Myometrial cell (primary cell): Measurements from ENCODE around the gene LCE1D. TPM values are rescaled to one million over a fixed set of nuclear protein-coding genes. Genes with fewer than 3 reads are reported as not detected.

Experiments used
- total RNA-seq: library from RNA; depleted of rRNA; stranded (reverse); fragments of >200 nt; gene quantifications from 2 replicates; pipeline ENCODE4 v1.2.3, GENCODE V29; 2015

Gene LCE1D, protein sequence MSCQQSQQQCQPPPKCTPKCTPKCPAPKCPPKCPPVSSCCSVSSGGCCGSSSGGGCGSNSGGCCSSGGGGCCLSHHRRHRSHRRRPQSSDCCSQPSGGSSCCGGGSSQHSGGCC
- not detected in 2 replicates for total RNA-seq

DNA sequence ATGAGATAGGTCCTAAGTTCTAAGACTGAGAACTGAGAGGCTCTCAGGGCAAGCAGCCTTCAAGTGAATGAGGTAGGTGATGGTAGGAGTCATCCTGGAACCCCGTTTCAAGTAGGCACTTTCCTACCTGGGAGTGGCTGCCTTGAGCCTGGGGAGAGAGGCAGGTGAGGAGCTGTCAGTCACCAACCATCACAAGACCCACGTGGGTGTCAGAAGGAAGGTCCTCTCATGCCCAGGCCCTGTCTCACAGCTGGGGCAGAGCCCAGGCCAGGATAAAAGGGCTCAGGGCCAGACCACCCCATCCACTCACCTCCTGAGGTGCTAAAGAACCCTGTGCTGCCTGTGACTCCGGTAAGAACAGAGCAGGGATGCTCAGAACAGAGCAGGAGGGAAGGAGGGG is at the start of gene LCE1D:
Gene LCE1D, plus strand, starts transcription at position 301 of the 400 bp plus-strand sequence. CDS start 1,074 bp downstream, outside the sequence.

DNA sequence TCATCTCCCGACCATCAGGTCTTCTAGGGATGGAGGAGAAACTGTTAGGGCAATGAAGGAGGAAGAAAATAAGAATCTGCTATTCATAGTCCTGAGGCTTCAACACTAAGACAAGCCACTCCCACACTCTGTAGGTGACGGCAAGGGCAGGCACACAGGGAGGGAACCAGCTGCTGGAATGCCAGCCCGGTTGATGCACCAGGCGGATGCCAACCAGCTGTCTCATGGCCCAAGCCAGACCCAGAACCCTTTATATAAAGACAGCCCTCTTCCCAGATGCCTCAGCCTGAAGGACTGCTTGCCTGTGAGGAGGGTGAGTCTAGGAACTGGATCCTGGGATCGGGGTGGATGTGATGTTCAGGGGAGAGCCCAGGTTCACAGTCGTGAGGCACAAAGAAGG is 38.8 kb upstream of the LCE1D start, which contains the start of gene KPRP:
Gene KPRP, plus strand, starts transcription at position 279 of the 400 bp plus-strand sequence. CDS start 1,564 bp downstream, outside the sequence.

DNA sequence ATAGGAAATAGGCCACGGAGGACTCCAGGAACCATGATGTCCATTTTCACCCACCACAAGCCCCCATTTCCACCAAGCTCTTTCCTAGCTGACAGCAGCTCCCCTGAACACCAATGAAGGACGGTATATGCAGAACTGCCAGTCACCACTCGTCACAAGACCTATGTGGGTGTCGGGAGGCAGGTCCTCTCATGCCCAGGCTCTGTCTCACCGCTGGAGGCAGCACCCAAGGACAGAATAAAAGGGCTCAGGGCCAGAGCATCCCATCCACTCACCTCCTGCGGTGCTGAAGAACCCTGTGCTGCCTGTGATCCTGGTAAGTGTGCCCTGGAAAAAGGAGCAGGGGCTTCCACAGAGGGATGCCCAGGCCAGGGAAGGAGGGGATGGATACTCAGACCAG is 21.6 kb upstream of the LCE1D start, which contains the start of gene LCE1F:
Gene LCE1F, plus strand, starts transcription at position 266 of the 400 bp plus-strand sequence. CDS start 1,232 bp downstream, outside the sequence.

DNA sequence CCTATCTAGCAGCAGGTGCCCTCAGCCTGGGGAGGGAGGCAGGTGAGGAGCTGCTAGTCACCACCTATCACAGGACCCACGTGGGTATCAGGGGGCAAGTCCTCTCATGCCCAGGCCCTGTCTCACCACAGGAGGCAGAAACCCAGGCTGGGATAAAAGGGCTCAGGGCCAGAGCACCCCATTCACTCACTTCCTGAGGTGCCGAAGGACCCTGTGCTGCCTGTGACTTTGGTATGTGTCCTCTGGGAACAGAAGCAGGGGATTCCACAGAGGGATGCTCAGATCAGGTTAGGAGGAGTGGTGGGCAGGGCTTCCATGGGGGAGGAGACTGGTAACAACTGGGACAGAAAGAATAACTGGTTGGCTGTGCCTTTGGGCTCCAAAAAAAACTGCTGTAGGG is 10.4 kb upstream of the LCE1D start, which contains the start of gene LCE1E:
Gene LCE1E, plus strand, starts transcription at position 181 of the 400 bp plus-strand sequence. CDS start 1,043 bp downstream, outside the sequence.

DNA sequence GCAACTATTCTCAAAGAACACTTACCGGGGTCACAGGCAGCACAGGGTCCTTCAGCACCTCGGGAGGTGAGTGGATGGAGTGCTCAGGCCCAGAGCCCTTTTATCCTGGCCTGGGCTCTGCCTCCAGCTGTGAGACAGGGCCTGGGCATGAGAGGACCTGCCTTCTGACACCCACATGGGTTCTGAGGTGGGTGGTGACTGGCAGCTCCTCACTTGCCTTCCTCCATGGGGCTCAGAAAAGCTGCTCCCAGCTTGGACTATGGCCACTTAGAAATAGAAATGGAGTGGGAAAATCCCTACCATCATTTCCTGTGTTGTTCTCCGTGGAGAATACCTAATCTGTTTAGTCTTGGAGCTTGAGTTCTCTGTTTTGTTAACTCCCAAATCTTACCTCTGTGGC is 10.1 kb downstream of the LCE1D start, which contains the start of gene LCE1C:
Gene LCE1C, minus strand, starts transcription at position 76 of the 400 bp plus-strand sequence. CDS start 1,173 bp downstream, outside the sequence.

DNA sequence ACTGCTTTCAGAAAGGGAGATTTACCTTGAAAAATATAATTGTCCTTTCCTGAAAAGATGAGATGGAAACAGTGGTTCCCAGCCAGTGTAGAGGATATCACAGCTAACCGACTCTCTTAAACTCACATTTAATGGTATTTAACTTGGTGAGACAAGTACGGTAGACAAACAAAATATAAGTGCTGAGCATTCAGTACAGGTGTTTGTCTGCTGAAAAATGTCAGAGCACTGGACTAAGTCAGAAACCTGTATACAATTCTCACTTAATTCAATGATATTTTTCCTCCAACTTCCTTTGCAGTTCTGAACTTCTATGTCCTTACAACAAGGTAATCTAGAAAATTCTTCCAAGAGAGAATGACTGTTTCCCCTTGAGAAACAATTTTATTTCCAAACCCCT is 15.2 kb downstream of the LCE1D start, which contains the start of gene LCE1B:
Gene LCE1B, plus strand, starts transcription at position 301 of the 400 bp plus-strand sequence. CDS start 476 bp downstream, outside the sequence.

DNA sequence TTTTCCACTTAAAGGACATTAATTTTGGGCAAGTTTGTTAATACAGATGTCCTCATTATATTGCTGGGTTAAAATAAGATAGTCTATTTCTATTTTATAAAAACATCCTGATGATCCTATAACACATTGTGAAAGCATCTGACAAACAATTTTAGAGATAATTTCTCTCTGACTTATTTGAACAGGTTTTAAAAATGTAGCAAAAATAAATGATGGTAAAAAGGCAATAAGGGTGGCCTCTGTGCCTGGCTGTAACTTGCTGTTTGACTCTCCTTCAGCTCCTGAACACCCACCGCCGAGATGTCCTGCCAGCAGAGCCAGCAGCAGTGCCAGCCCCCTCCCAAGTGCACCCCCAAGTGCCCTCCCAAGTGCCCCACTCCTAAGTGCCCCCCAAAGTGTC is 30.7 kb downstream of the LCE1D start, which contains the start of gene LCE1A:
Gene LCE1A, plus strand, starts transcription at position 301 of the 400 bp plus-strand sequence. Its CDS starts 0 bp downstream, at position 301.

DNA sequence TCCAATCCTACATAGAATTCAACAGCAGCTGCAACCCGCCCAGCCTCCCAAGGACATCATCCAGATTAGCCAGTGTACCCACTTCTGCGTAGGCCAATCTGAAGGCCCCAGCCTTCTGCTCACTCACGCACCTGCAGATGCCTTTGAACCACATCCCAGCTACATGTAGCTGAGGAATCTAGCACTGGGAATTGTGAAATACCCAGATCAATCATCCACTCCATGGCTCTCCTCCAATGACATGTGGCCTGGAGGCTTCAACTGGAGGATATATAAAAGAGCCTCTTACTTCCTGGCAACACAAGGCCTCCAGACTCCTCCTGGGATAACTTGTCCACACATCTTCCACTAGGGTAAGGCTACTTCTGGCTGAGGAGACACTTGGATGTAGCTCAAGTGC is 46.0 kb downstream of the LCE1D start, which contains the start of gene LCE6A:
Gene LCE6A, plus strand, starts transcription at position 301 of the 400 bp plus-strand sequence. CDS start 665 bp downstream, outside the sequence.

Other genes starting within 250 kb of the LCE1D start
- gene LCE3E, start 229.9 kb upstream of the LCE1D start, total RNA-seq = not detected in 2 replicates
- not detected in 2 replicates for gene LCE3D, start 216.2 kb upstream of the LCE1D start, total RNA-seq
- not detected in 2 replicates for gene LCE3C, start 196.5 kb upstream of the LCE1D start, total RNA-seq
- gene LCE3B, start 182.9 kb upstream of the LCE1D start, total RNA-seq = not detected in 2 replicates
- not detected in 2 replicates for gene LCE3A, start 173.6 kb upstream of the LCE1D start, total RNA-seq
- not detected in 2 replicates for gene LCE2D, start 133.3 kb upstream of the LCE1D start, total RNA-seq
- not detected in 2 replicates for gene LCE2C, start 121.4 kb upstream of the LCE1D start, total RNA-seq
- not detected in 2 replicates for gene LCE2B, start 110.6 kb upstream of the LCE1D start, total RNA-seq
- gene LCE2A, start 98.4 kb upstream of the LCE1D start, total RNA-seq = not detected in 2 replicates
- not detected in 2 replicates for gene LCE4A, start 88.6 kb upstream of the LCE1D start, total RNA-seq
- gene KPRP, start 38.7 kb upstream of the LCE1D start, total RNA-seq = not detected in 2 replicates
- gene LCE1F, start 21.6 kb upstream of the LCE1D start, total RNA-seq = not detected in 2 replicates
- not detected in 2 replicates for gene LCE1E, start 10.5 kb upstream of the LCE1D start, total RNA-seq
- not detected in 2 replicates for gene LCE1C, start 9.9 kb downstream of the LCE1D start, total RNA-seq
- not detected in 2 replicates for gene LCE1B, start 15.2 kb downstream of the LCE1D start, total RNA-seq
- not detected in 2 replicates for gene LCE1A, start 30.8 kb downstream of the LCE1D start, total RNA-seq
- gene LCE6A, start 46.1 kb downstream of the LCE1D start, total RNA-seq = not detected in 2 replicates
- gene LCE7A, start 63.3 kb downstream of the LCE1D start, total RNA-seq = not detected in 2 replicates
- gene SMCP, start 81.6 kb downstream of the LCE1D start, total RNA-seq = not detected in 2 replicates
- not detected in 2 replicates for gene IVL, start 111.8 kb downstream of the LCE1D start, total RNA-seq
- not detected in 2 replicates for gene SPRR5, start 150.5 kb downstream of the LCE1D start, total RNA-seq
- gene SPRR4, start 173.9 kb downstream of the LCE1D start, total RNA-seq = not detected in 2 replicates
- gene SPRR1A, start 187.4 kb downstream of the LCE1D start, total RNA-seq = not detected in 2 replicates
- gene SPRR3, start 205.0 kb downstream of the LCE1D start, total RNA-seq = not detected in 2 replicates
- gene SPRR1B, start 234.5 kb downstream of the LCE1D start, total RNA-seq = not detected in 2 replicates
- not detected in 2 replicates for gene SPRR2D, start 244.4 kb downstream of the LCE1D start, total RNA-seq